ENCODE data around the gene PTPRM. TPM values are rescaled to one million over a fixed set of nuclear protein-coding genes. Genes with fewer than 3 reads are reported as not detected.

The PTPRM gene
- polyA plus RNA-seq, 2 of the 4 experiments (the other 2 are of a cell fraction), result 44.5 to 199 TPM

- DNase-seq (ENCODE audit: low read depth in 1 of 2, low spot score in 1 of 2), result no peak
- H3K4me2 ChIP-seq, result no peak overlapping the region
- ChIA-PET POLR2A (no interaction called here), CTCF (interaction anchor here (1.0 kb wide), 1 partner anchor 52 kb away, joined by 3 read pairs; no protein-coding TSS in a partner anchor)
- no peak for FAIRE-seq
- WGBS (ENCODE audit: missing lambda C conversion rate), result 82% methylated on average over 5 of the region's 6 CpGs
- H3K9me3 ChIP-seq, result no peaks in the 10 kb centered on the region
- no peak for ATAC-seq
- H3K4me1 ChIP-seq, result no peaks in the 10 kb centered on the region
- H3K4me3 ChIP-seq, result no peak overlapping the region
- TF ChIP-seq MAFK (IDR thresholded peaks at IDR 0.05; ENCODE audit: partially characterized antibody) (no peak), PHF8 (IDR thresholded peaks at IDR 0.05; ENCODE audit: borderline replicate concordance, low read depth) (no peak), HDAC2 (IDR thresholded peaks at IDR 0.05) (no peak), NPAS2 (CRISPR knock-in tag; IDR thresholded peaks at IDR 0.05; ENCODE audit: borderline replicate concordance) (no peak), CBX2 (IDR thresholded peaks at IDR 0.05; ENCODE audit: borderline replicate concordance, low read depth) (no peak), HOXA7 (CRISPR knock-in tag; IDR thresholded peaks at IDR 0.05) (no peak), MAX (IDR thresholded peaks at IDR 0.05) (no peak), BCL3 (IDR thresholded peaks at IDR 0.05) (no peak)
- H3K27ac ChIP-seq, result no peak overlapping the region
Measured at GRCh38 chr18:8428951-8429350, 861.8 kb downstream of the PTPRM start.

- peak; percentile 55 for TF ChIP-seq USF2 (IDR thresholded peaks at IDR 0.05)
- TF ChIP-seq CTCF (IDR thresholded peaks at IDR 0.05), result no peak
- TF ChIP-seq ZNF302 (CRISPR knock-in tag; IDR thresholded peaks at IDR 0.05), result no peak
- TF ChIP-seq BHLHE40 (IDR thresholded peaks at IDR 0.05; ENCODE audit: low read depth, low read length), result no peak
- WGBS (ENCODE audit: missing lambda C conversion rate), result 79% methylated on average over 4 of the region's 4 CpGs
- no peak overlapping the region for H3K4me3 ChIP-seq
- ChIA-PET CTCF (no interaction called here), POLR2A (no interaction called here)
- no peak for DNase-seq (ENCODE audit: low read depth in 1 of 2, low spot score in 1 of 2)
- H3K4me2 ChIP-seq, result no peak overlapping the region
- no peak overlapping the region for H3K27ac ChIP-seq
- H3K9me3 ChIP-seq, result no peaks in the 10 kb centered on the region
- no peaks in the 10 kb centered on the region for H3K4me1 ChIP-seq
- FAIRE-seq, result no peak
- no peak for ATAC-seq
Measured at GRCh38 chr18:8431036-8431435, 863.9 kb downstream of the PTPRM start.

GRCh38 chr18:8433323-8433722 is 866.2 kb downstream of the PTPRM start:
- H3K4me2 ChIP-seq, result no peak overlapping the region
- H3K27ac ChIP-seq, result no peak overlapping the region
- FAIRE-seq, result no peak
- no peak for DNase-seq (ENCODE audit: low read depth in 1 of 2, low spot score in 1 of 2)
- no peaks in the 10 kb centered on the region for H3K9me3 ChIP-seq
- ChIA-PET POLR2A (no interaction called here), CTCF (interaction anchor here (1.1 kb wide), 1 partner anchor 46 kb away, joined by 3 read pairs; no protein-coding TSS in a partner anchor)
- H3K4me1 ChIP-seq, result no peaks in the 10 kb centered on the region
- TF ChIP-seq FOSL2 (IDR thresholded peaks at IDR 0.05), result no peak
- no peak for TF ChIP-seq FOSL2 (CRISPR knock-in tag; IDR thresholded peaks at IDR 0.05)
- no peak for TF ChIP-seq FOXS1 (CRISPR knock-in tag; IDR thresholded peaks at IDR 0.05)
- TF ChIP-seq CHD4 (IDR thresholded peaks at IDR 0.05; ENCODE audit: borderline replicate concordance), result no peak
- TF ChIP-seq PBX3 (IDR thresholded peaks at IDR 0.05), result no peak
- no peak for TF ChIP-seq JUNB (IDR thresholded peaks at IDR 0.05)
- TF ChIP-seq MAFK (IDR thresholded peaks at IDR 0.05; ENCODE audit: partially characterized antibody), result no peak
- TF ChIP-seq KDM5A (IDR thresholded peaks at IDR 0.05), result no peak
- TF ChIP-seq HOXB13 (CRISPR knock-in tag; IDR thresholded peaks at IDR 0.05; ENCODE audit: low read depth), result no peak
- WGBS (ENCODE audit: missing lambda C conversion rate), result 0% methylated on average over 1 of the region's 15 CpGs
- ATAC-seq, result no peak
- no peak overlapping the region for H3K4me3 ChIP-seq
